HCT116 (cell line): ENCODE results near the gene TLCD3A. TPM values are rescaled to one million over a fixed set of nuclear protein-coding genes. Genes with fewer than 3 reads are reported as not detected.

Experiments
- ATAC-seq: fragments of 200-7000 bp; cut with Tn5 transposase; 2 replicates; pipeline ENCODE4 v1.9.1; 2020; ENCODE audit warnings: mild to moderate bottlenecking, moderate library complexity
- BruUV-seq: library from RNA; stranded (reverse); fragments of 400-500 nt; replicated peaks from 2 replicates; lab custom pipeline; 2021; lab: Mats Ljungman, UMichigan
- CTCF ChIA-PET: fragments of 300-600 bp; sonication (Branson Sonifier 250); formaldehyde crosslinking; loops from one replicate; lab custom pipeline; 2021; ENCODE audit warnings: antibody characterized with exemption; lab: Charles Lee
- POLR2A ChIA-PET: fragments of 300-600, 350-600 bp; sonication (Branson Sonifier 250); formaldehyde crosslinking; loops from one replicate; lab custom pipeline; 2021; ENCODE audit warnings: antibody characterized with exemption; lab: Charles Lee
- RAD21 ChIA-PET, 2 experiments: fragments of 300-600 bp; sonication (Branson Sonifier 250); formaldehyde crosslinking; loops; one replicate each; lab custom pipeline; 2023; ENCODE audit warnings: low total read pairs in 2 of 2; ENCODE audit not compliant: uncharacterized antibody in 2 of 2, unreplicated experiment in 2 of 2, low non-redundant PET in 1 of 2; lab: Charles Lee
- DNase-seq: peaks from one replicate; pipeline ENCODE4 v3.0.0-alpha.2; 2010; ENCODE audit warnings: low read depth, low spot score
- H2AFZ ChIP-seq: fragments of 200-600 bp; shearing (Covaris generic), sonication (generic); 2 replicates; pipeline ENCODE4 v1.6.1; 2017; ENCODE audit warnings: low read depth, mixed run types, mixed read lengths, antibody characterized with exemption, low read length; ENCODE audit not compliant: poor library complexity, severe bottlenecking
- H3K27ac ChIP-seq: 2 replicates; pipeline ENCODE4 v1.5.1; 2012; ENCODE audit warnings: low read depth, low read length
- H3K27me3 ChIP-seq: fragments of 200-600 bp; sonication (generic); 2 replicates; pipeline ENCODE4 v1.6.1; 2016; ENCODE audit warnings: mixed run types, low read length, mixed read lengths; ENCODE audit not compliant: insufficient read depth
- H3K36me3 ChIP-seq, 2 experiments: fragments of 200-500 bp in 1 of 2; fragments of 200-600 bp in 1 of 2; sonication (Bioruptor generic) in 1 of 2; sonication (generic) in 1 of 2; 2 replicates each; pipeline versions ENCODE4 v1.5.1 to v1.6.1; 2014 to 2016; ENCODE audit warnings: low read length in 2 of 2, inconsistent platforms in 1 of 2, mixed read lengths in 1 of 2, mixed run types in 1 of 2; ENCODE audit not compliant: insufficient read depth in 2 of 2, control insufficient read depth in 1 of 2
- H3K4me1 ChIP-seq, 2 experiments: fragments of 200-600 bp in 1 of 2; sonication (generic) in 1 of 2; 2 replicates each; pipeline versions ENCODE4 v1.5.1 to v1.6.1; 2012 to 2017; ENCODE audit warnings: low read length in 2 of 2, inconsistent platforms in 1 of 2, mild to moderate bottlenecking in 1 of 2, mixed read lengths in 1 of 2, mixed run types in 1 of 2, moderate library complexity in 1 of 2; ENCODE audit not compliant: insufficient read depth in 2 of 2, control insufficient read depth in 1 of 2
- H3K4me2 ChIP-seq: fragments of 200-600 bp; sonication (generic); 2 replicates; pipeline ENCODE4 v1.6.1; 2017; ENCODE audit warnings: mixed run types, low read length, mixed read lengths
- H3K4me3 ChIP-seq, 2 experiments: fragments of 200-600 bp in 1 of 2; sonication (generic) in 1 of 2; replicated peaks in 1 of 2; 2 replicates each; pipeline ENCODE4 v1.5.1; 2011 to 2016; ENCODE audit warnings: low read length in 2 of 2, control low read depth in 1 of 2, low read depth in 1 of 2, mild to moderate bottlenecking in 1 of 2, mixed read lengths in 1 of 2, mixed run types in 1 of 2
- H3K79me2 ChIP-seq: fragments of 200-600 bp; sonication (generic); 2 replicates; pipeline ENCODE4 v1.6.1; 2017; ENCODE audit warnings: mild to moderate bottlenecking, mixed run types, low read length, moderate library complexity, mixed read lengths; ENCODE audit not compliant: insufficient read depth
- H3K9ac ChIP-seq: fragments of 200-600 bp; sonication (generic); 2 replicates; pipeline ENCODE4 v1.6.1; 2016; ENCODE audit warnings: low read length, mixed read lengths
- H3K9me2 ChIP-seq: fragments of 200-600 bp; sonication (generic), shearing (Covaris generic); 2 replicates; pipeline ENCODE4 v1.6.1; 2017; ENCODE audit warnings: mixed run types, mild to moderate bottlenecking, moderate library complexity; ENCODE audit not compliant: insufficient read depth
- H3K9me3 ChIP-seq, 2 experiments: fragments of 200-500 bp in 1 of 2; fragments of 200-600 bp in 1 of 2; sonication (Bioruptor generic) in 1 of 2; sonication (generic) in 1 of 2; 2 replicates each; pipeline ENCODE4 v1.6.1; 2014 to 2017; ENCODE audit warnings: low read length in 2 of 2, mixed read lengths in 2 of 2, inconsistent platforms in 1 of 2, low read depth in 1 of 2, mild to moderate bottlenecking in 1 of 2, mixed run types in 1 of 2, moderate library complexity in 1 of 2; ENCODE audit not compliant: control insufficient read depth in 1 of 2, insufficient read depth in 1 of 2
- H4K20me1 ChIP-seq: fragments of 200-600 bp; sonication (generic), shearing (Covaris generic); 2 replicates; pipeline ENCODE4 v1.6.1; 2017; ENCODE audit warnings: mixed run types, mild to moderate bottlenecking, moderate library complexity; ENCODE audit not compliant: insufficient read depth
- CBX3 ChIP-seq: IDR thresholded peaks from 2 replicates; pipeline ENCODE4 v1.6.1; 2012; ENCODE audit warnings: low read depth
- CEBPB ChIP-seq: IDR thresholded peaks from 2 replicates; pipeline ENCODE4 v1.6.1; 2012; ENCODE audit warnings: low read depth
- EGR1 ChIP-seq: IDR thresholded peaks from 2 replicates; pipeline ENCODE4 v1.6.1; 2012; ENCODE audit warnings: low read depth
- ELF1 ChIP-seq: IDR thresholded peaks from 2 replicates; pipeline ENCODE4 v1.6.1; 2012; ENCODE audit warnings: low read depth, borderline replicate concordance
- EZH2 ChIP-seq: fragments of 200-600 bp; sonication (generic); IDR thresholded peaks from 2 replicates; pipeline ENCODE4 v1.6.1; 2017; ENCODE audit warnings: antibody characterized with exemption, mixed run types
- JUND ChIP-seq: IDR thresholded peaks from 2 replicates; pipeline ENCODE4 v1.6.1; 2012
- MAX ChIP-seq: IDR thresholded peaks from 2 replicates; pipeline ENCODE4 v1.6.1; 2012
- POLR2AphosphoS5 ChIP-seq: IDR thresholded peaks from 2 replicates; pipeline ENCODE4 v1.6.1; 2011; ENCODE audit warnings: mild to moderate bottlenecking, low read depth, low read length, moderate library complexity
- RAD21 ChIP-seq: IDR thresholded peaks from 2 replicates; pipeline ENCODE4 v1.6.1; 2012; ENCODE audit warnings: low read depth, mild to moderate bottlenecking
- TCF7L2 ChIP-seq: IDR thresholded peaks from 2 replicates; pipeline ENCODE4 v1.7.0; 2011; ENCODE audit warnings: borderline replicate concordance, inconsistent platforms; ENCODE audit not compliant: insufficient read depth, insufficient read length; ENCODE audit errors: extremely low read depth
- YY1 ChIP-seq: IDR thresholded peaks from 2 replicates; pipeline ENCODE4 v1.6.1; 2011; ENCODE audit warnings: low read length, low read depth, moderate library complexity, mild to moderate bottlenecking; ENCODE audit not compliant: insufficient replicate concordance; ENCODE audit errors: extremely low read depth
- ZFX ChIP-seq: fragments of 450-650 bp; IDR thresholded peaks from 2 replicates; pipeline ENCODE4 v1.6.1; 2017
- ZNF274 ChIP-seq: fragments of 200-500 bp; sonication (Bioruptor generic); IDR thresholded peaks from 2 replicates; pipeline ENCODE4 v1.6.1; 2014; ENCODE audit warnings: mild to moderate bottlenecking, low read depth, low read length, inconsistent platforms
- intact Hi-C: fragments of 100-400 bp; cut with micrococcal nuclease; formaldehyde crosslinking; loops from 2 replicates; pipeline ENCODE4 v1.10.0; 2022
- total RNA-seq: library from RNA; stranded (reverse); gene quantifications from one replicate; pipeline ENCODE4 v1.2.1, GENCODE V29; 2021; ENCODE audit not compliant: unreplicated experiment
- TF ChIP-seq, protein P1 (sequence below), 3 experiments: fragments of 200-600 bp in 1 of 3; sonication (generic) in 1 of 3; IDR thresholded peaks in 2 of 3; conservative IDR thresholded peaks in 1 of 3; 2 replicates each; pipeline ENCODE4 v1.5.1; 2012 to 2017; ENCODE audit warnings: low read depth in 2 of 3, low read length in 2 of 3, antibody characterized with exemption in 1 of 3, borderline replicate concordance in 1 of 3, control low read depth in 1 of 3, mild to moderate bottlenecking in 1 of 3, mixed read lengths in 1 of 3, mixed run types in 1 of 3, moderate library complexity in 1 of 3; ENCODE audit not compliant: insufficient read depth in 1 of 3

Gene TLCD3A
- total RNA-seq, 1 experiment from 2014 or later = 26.0 TPM

DNA sequence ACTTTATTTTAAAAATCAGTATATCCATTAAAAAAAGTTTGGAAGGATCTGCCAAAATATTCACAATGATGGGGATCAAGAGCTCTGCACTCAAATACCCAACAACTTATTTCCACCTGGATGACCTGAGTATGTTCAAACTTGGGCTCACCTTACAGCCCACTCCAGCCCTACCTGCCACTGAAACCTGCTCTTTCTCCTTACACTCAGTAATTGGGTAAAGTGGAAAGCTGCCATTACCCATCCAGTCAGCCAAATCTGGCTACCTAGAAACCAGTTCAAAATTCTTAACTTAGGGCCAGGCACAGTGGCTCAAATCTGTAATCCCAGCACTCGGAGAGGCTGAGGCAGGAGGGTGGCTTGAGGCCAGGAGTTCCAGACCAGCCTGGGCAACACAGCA lies 27.4 kb upstream of the TLCD3A start:
- H3K27ac ChIP-seq = no peak overlapping the region
- no peak overlapping the region for H3K9ac ChIP-seq
- H3K4me1 ChIP-seq = no peaks in the 10 kb centered on the region
- no peak for DNase-seq
- H3K27me3 ChIP-seq = no peaks in the 10 kb centered on the region
- no TSS peak for BruUV-seq
- no peak for TF ChIP-seq EGR1
- no peak for TF ChIP-seq CBX3
- no peak for TF ChIP-seq ELF1
- no peak for TF ChIP-seq CEBPB
- TF ChIP-seq, protein P1, sequence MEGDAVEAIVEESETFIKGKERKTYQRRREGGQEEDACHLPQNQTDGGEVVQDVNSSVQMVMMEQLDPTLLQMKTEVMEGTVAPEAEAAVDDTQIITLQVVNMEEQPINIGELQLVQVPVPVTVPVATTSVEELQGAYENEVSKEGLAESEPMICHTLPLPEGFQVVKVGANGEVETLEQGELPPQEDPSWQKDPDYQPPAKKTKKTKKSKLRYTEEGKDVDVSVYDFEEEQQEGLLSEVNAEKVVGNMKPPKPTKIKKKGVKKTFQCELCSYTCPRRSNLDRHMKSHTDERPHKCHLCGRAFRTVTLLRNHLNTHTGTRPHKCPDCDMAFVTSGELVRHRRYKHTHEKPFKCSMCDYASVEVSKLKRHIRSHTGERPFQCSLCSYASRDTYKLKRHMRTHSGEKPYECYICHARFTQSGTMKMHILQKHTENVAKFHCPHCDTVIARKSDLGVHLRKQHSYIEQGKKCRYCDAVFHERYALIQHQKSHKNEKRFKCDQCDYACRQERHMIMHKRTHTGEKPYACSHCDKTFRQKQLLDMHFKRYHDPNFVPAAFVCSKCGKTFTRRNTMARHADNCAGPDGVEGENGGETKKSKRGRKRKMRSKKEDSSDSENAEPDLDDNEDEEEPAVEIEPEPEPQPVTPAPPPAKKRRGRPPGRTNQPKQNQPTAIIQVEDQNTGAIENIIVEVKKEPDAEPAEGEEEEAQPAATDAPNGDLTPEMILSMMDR (IDR thresholded peaks at IDR 0.05 in 2 of 3, conservative IDR thresholded peaks at IDR 0.05 in 1 of 3; ENCODE audit: borderline replicate concordance in 1 of 3, insufficient read depth in 1 of 3, low read depth in 2 of 3, low read length in 2 of 3) = no peak
- no peak for TF ChIP-seq YY1
- no peak for TF ChIP-seq RAD21
- no peak for TF ChIP-seq MAX
- no peak for TF ChIP-seq JUND
- no peak for TF ChIP-seq TCF7L2
- no peak for TF ChIP-seq POLR2AphosphoS5
- TF ChIP-seq ZNF274 = no peak
- no peak for TF ChIP-seq EZH2
- no peak for TF ChIP-seq ZFX
- no peak overlapping the region for H3K4me3 ChIP-seq
- CTCF ChIA-PET = interaction anchor here (0.9 to 3.0 kb wide), 3 partner anchors 11 to 293 kb away, joined by 3 to 14 read pairs (median 4); no protein-coding TSS in a partner anchor
- peaks cover 20% of the 10 kb centered on the region for H3K79me2 ChIP-seq
- H4K20me1 ChIP-seq = no peaks in the 10 kb centered on the region
- no peak overlapping the region for H3K4me2 ChIP-seq
- no peak overlapping the region for H2AFZ ChIP-seq
- intact Hi-C loops = no loop called here
- no peaks in the 10 kb centered on the region for H3K9me2 ChIP-seq
- no peaks in the 10 kb centered on the region for H3K9me3 ChIP-seq
- POLR2A ChIA-PET = no interaction called here
- RAD21 ChIA-PET = interaction anchor here in 1 of 2 experiments (0.8 kb wide), 1 partner anchor 291 kb away, joined by 3 read pairs; no protein-coding TSS in a partner anchor
- H3K36me3 ChIP-seq = peaks cover 10 to 17% of the 10 kb centered on the region in 2 experiments; a peak in 3 of 4 replicates
- no peak for ATAC-seq
